Thyroid gland (tissue), 4 donors: Measurements from ENCODE around the gene INTS11.

ENCODE experiments used
- POLR2A ChIP-seq, 2 donors: fragments of 450-650 bp; IDR thresholded peaks; one replicate each; pipeline ENCODE4 v1.6.1; 2017; ENCODE audit warnings: antibody characterized with exemption in 2 of 2, mild to moderate bottlenecking in 2 of 2, moderate library complexity in 1 of 2
- TF ChIP-seq, protein P1 (sequence below), 6 experiments: fragments of 200-600 bp in 3 of 6; fragments of 450-650 bp in 3 of 6; sonication (generic) in 3 of 6; IDR thresholded peaks; one replicate each; pipeline ENCODE4 v1.5.1; 2016 to 2019; ENCODE audit warnings: antibody characterized with exemption in 6 of 6, mild to moderate bottlenecking in 2 of 6, inconsistent platforms in 1 of 6, moderate library complexity in 1 of 6

DNA sequence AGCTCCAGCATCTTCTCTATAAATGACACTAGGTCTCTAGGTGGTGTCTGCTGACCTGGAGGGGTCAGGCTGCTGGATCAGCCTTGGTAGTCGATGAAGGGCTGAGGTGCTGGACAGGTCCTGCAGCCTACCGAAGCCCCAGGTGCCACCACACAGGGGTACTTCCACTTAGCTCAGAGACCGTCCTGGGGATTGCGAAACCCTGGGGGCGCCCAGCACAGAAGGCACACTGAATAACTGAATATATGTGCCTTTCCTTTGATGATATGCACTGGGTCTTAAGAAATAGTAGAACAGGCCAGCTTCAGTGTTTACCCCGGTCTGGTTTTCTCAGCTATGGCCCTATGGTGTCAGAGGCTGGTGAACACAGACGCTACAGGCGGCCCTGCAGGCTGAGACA is 61.7 kb downstream of the INTS11 start:
- TF ChIP-seq, protein P1, sequence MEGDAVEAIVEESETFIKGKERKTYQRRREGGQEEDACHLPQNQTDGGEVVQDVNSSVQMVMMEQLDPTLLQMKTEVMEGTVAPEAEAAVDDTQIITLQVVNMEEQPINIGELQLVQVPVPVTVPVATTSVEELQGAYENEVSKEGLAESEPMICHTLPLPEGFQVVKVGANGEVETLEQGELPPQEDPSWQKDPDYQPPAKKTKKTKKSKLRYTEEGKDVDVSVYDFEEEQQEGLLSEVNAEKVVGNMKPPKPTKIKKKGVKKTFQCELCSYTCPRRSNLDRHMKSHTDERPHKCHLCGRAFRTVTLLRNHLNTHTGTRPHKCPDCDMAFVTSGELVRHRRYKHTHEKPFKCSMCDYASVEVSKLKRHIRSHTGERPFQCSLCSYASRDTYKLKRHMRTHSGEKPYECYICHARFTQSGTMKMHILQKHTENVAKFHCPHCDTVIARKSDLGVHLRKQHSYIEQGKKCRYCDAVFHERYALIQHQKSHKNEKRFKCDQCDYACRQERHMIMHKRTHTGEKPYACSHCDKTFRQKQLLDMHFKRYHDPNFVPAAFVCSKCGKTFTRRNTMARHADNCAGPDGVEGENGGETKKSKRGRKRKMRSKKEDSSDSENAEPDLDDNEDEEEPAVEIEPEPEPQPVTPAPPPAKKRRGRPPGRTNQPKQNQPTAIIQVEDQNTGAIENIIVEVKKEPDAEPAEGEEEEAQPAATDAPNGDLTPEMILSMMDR (IDR thresholded peaks at IDR 0.05), result no peak
- no peak for TF ChIP-seq POLR2A (IDR thresholded peaks at IDR 0.05)
